Neural cell (in vitro differentiated cells): Measurements from ENCODE around the gene RYR2. TPM values are rescaled to one million over a fixed set of nuclear protein-coding genes. Genes with fewer than 3 reads are reported as not detected.

Experiments
- H2AFZ ChIP-seq: fragments of 200-600, 300-800 bp; sonication (generic), shearing (Covaris generic); 2 replicates; pipeline ENCODE4 v1.6.0; 2014; ENCODE audit warnings: low read depth, mild to moderate bottlenecking, antibody characterized with exemption, low read length, moderate library complexity
- H3F3A ChIP-seq: fragments of 200-600 bp; shearing (Covaris generic); 2 replicates; pipeline ENCODE4 v1.6.1; 2016; ENCODE audit warnings: mild to moderate bottlenecking, moderate library complexity, mixed read lengths, antibody characterized with exemption, low read length; ENCODE audit not compliant: insufficient read depth, poor library complexity, severe bottlenecking
- H3K27ac ChIP-seq: fragments of 200-600, 300-800 bp; sonication (generic), shearing (Covaris generic); 2 replicates; pipeline ENCODE4 v1.5.1; 2014; ENCODE audit warnings: mild to moderate bottlenecking, low read length, moderate library complexity
- H3K27me3 ChIP-seq: fragments of 300-800, 200-600 bp; sonication (generic), shearing (Covaris generic); 2 replicates; pipeline ENCODE4 v1.6.0; 2014; ENCODE audit warnings: mild to moderate bottlenecking, low read depth, low read length, moderate library complexity; ENCODE audit not compliant: insufficient read depth
- H3K36me3 ChIP-seq: fragments of 300-800, 200-600 bp; sonication (generic), shearing (Covaris generic); 2 replicates; pipeline ENCODE4 v1.5.1; 2014; ENCODE audit warnings: mild to moderate bottlenecking, antibody characterized with exemption, low read length, moderate library complexity; ENCODE audit not compliant: insufficient read depth
- H3K4me2 ChIP-seq: fragments of 300-800, 200-600 bp; sonication (generic), shearing (Covaris generic); 2 replicates; pipeline ENCODE4 v1.6.0; 2014; ENCODE audit warnings: mild to moderate bottlenecking, low read length
- H3K4me3 ChIP-seq: fragments of 300-800, 200-600 bp; sonication (generic), shearing (Covaris generic); 2 replicates; pipeline ENCODE4 v1.5.1; 2014; ENCODE audit warnings: mild to moderate bottlenecking, low read length, moderate library complexity
- H3K79me2 ChIP-seq: fragments of 200-600 bp; shearing (Covaris generic); replicated peaks from 2 replicates; pipeline ENCODE4 v1.6.0; 2014; ENCODE audit warnings: mild to moderate bottlenecking, low read length, moderate library complexity; ENCODE audit not compliant: insufficient read depth
- H3K9ac ChIP-seq: fragments of 300-800, 200-600 bp; sonication (generic), shearing (Covaris generic); 2 replicates; pipeline ENCODE4 v1.6.1; 2016; ENCODE audit warnings: mild to moderate bottlenecking, low read length, mixed read lengths
- H3K9me2 ChIP-seq: fragments of 200-600 bp; shearing (Covaris generic); 2 replicates; pipeline ENCODE4 v1.6.1; 2016; ENCODE audit warnings: mild to moderate bottlenecking, low read length, mixed read lengths; ENCODE audit not compliant: insufficient read depth
- H3K9me3 ChIP-seq: fragments of 200-600, 300-800 bp; sonication (generic), shearing (Covaris generic); 2 replicates; pipeline ENCODE4 v1.6.1; 2016; ENCODE audit warnings: mild to moderate bottlenecking, mixed run types, low read length, moderate library complexity, mixed read lengths
- H4K20me1 ChIP-seq: fragments of 200-600 bp; shearing (Covaris generic); 2 replicates; pipeline ENCODE4 v1.6.1; 2016; ENCODE audit warnings: mild to moderate bottlenecking, mixed run types; ENCODE audit not compliant: insufficient read depth
- CTCF ChIP-seq: fragments of 450-650 bp; IDR thresholded peaks from 2 replicates; pipeline ENCODE4 v1.5.1; 2014; ENCODE audit warnings: antibody characterized with exemption, mild to moderate bottlenecking, moderate library complexity; ENCODE audit not compliant: poor library complexity, severe bottlenecking
- EP300 ChIP-seq: fragments of 450-650 bp; conservative IDR thresholded peaks from 2 replicates; pipeline ENCODE4 v1.6.1; 2014; ENCODE audit warnings: antibody characterized with exemption, mild to moderate bottlenecking, moderate library complexity; ENCODE audit not compliant: poor library complexity, severe bottlenecking
- EZH2 ChIP-seq: fragments of 200-600, 300-800 bp; shearing (Covaris generic), sonication (generic); IDR thresholded peaks from 2 replicates; pipeline ENCODE4 v1.6.1; 2014; ENCODE audit warnings: antibody characterized with exemption, low read length, borderline replicate concordance, mild to moderate bottlenecking; ENCODE audit not compliant: insufficient read depth, poor library complexity, severe bottlenecking
- MXI1 ChIP-seq: fragments of 450-650 bp; conservative IDR thresholded peaks from 2 replicates; pipeline ENCODE4 v1.6.1; 2014; ENCODE audit warnings: antibody characterized with exemption, mild to moderate bottlenecking; ENCODE audit not compliant: poor library complexity, severe bottlenecking
- POLR2AphosphoS5 ChIP-seq: IDR thresholded peaks from 2 replicates; pipeline ENCODE4 v1.6.1; 2012
- RAD21 ChIP-seq: fragments of 450-650 bp; conservative IDR thresholded peaks from 2 replicates; pipeline ENCODE4 v1.6.1; 2014; ENCODE audit warnings: antibody characterized with exemption, mild to moderate bottlenecking, moderate library complexity
- REST ChIP-seq: IDR thresholded peaks from 2 replicates; pipeline ENCODE4 v1.6.1; 2012; ENCODE audit warnings: borderline replicate concordance
- SMC3 ChIP-seq: fragments of 450-650 bp; conservative IDR thresholded peaks from 2 replicates; pipeline ENCODE4 v1.6.1; 2014; ENCODE audit warnings: antibody characterized with exemption, mild to moderate bottlenecking, moderate library complexity; ENCODE audit not compliant: poor library complexity
- TAF1 ChIP-seq: IDR thresholded peaks from 2 replicates; pipeline ENCODE4 v1.6.1; 2012; ENCODE audit warnings: low read depth
- polyA plus RNA-seq: library from polyadenylated mRNA; depleted of rRNA; stranded (reverse); fragments of >200 nt; gene quantifications from 2 replicates; pipeline ENCODE4 v1.2.3, GENCODE V29; 2014

RYR2 gene
- polyA plus RNA-seq, 1 donor from 2014 or later, result 3.8 TPM

- Histone ChIP-seq H3K27ac (no peak overlapping the region), H3K9me2 (no peaks in the 10 kb centered on the region), H3K9ac (no peak overlapping the region), H3K79me2 (no peaks in the 10 kb centered on the region), H2AFZ (no peak overlapping the region), H3K4me3 (no peak overlapping the region), H4K20me1 (no peaks in the 10 kb centered on the region), H3K36me3 (no peaks in the 10 kb centered on the region), H3K27me3 (no peaks in the 10 kb centered on the region), H3K4me2 (no peak overlapping the region), H3F3A (no peaks in the 10 kb centered on the region), H3K9me3 (no peaks in the 10 kb centered on the region)
- TF ChIP-seq EZH2 (no peak), SMC3 (no peak), EP300 (no peak), REST (no peak), RAD21 (no peak), MXI1 (no peak), POLR2AphosphoS5 (no peak), CTCF (no peak), TAF1 (no peak)
Measured at GRCh38 chr1:237640966-237641365, 599.0 kb downstream of the RYR2 start.

- H3K36me3 ChIP-seq, result no peaks in the 10 kb centered on the region
- H3K79me2 ChIP-seq, result no peaks in the 10 kb centered on the region
- H3K4me2 ChIP-seq, result no peak overlapping the region
- H3K27me3 ChIP-seq, result no peaks in the 10 kb centered on the region
- H3K4me3 ChIP-seq, result no peak overlapping the region
- H3K9me3 ChIP-seq, result no peaks in the 10 kb centered on the region
- H3K9me2 ChIP-seq, result no peaks in the 10 kb centered on the region
- no peak overlapping the region for H3K9ac ChIP-seq
- no peaks in the 10 kb centered on the region for H4K20me1 ChIP-seq
- no peak overlapping the region for H3K27ac ChIP-seq
- H2AFZ ChIP-seq, result no peak overlapping the region
- TF ChIP-seq REST (no peak), CTCF (no peak), EP300 (no peak), EZH2 (no peak), TAF1 (no peak), SMC3 (no peak), RAD21 (no peak), POLR2AphosphoS5 (no peak), MXI1 (no peak)
- no peaks in the 10 kb centered on the region for H3F3A ChIP-seq
Measured at GRCh38 chr1:237650809-237651208, 608.8 kb downstream of the RYR2 start.
